Posterior vena cava (tissue), 2 donors: ENCODE results near the gene WASF1. TPM values are rescaled to one million over a fixed set of nuclear protein-coding genes. Genes with fewer than 3 reads are reported as not detected.
A peak's percentile ranks its signal among the peaks of the same experiment; 100 is the strongest.
"Not testable (repeated sequence)": the region's sequence is repeated elsewhere in the genome, so short reads cannot be mapped to it uniquely, and the experiment has no call there.

ENCODE experiments used
- DNase-seq: peaks from one replicate; pipeline ENCODE4 v3.0.0-alpha.2; 2020; ENCODE audit warnings: low spot score
- intact Hi-C, 2 donors: fragments of 100-400 bp; cut with DNase I; formaldehyde crosslinking; loops; one replicate each; pipeline versions ENCODE4 v1.14.1 to v1.14.2; 2022 to 2023
- total RNA-seq, 2 donors: library from RNA; stranded (reverse); fragmentation: NEBNext Ultra II Directional; extraction: Animal tissue kit (Norgen Biotek cat#: 25700); gene quantifications; one replicate each; pipeline ENCODE4 v1.2.1, GENCODE V29; 2021
- donor health status: DM: yes; HTN: yes; CAD: no.
- donor health status: DM: yes; HTN: yes; CAD: no.

WASF1 gene
- total RNA-seq, 2 donors from 2014 or later = 11.0 to 13.7 TPM

DNA sequence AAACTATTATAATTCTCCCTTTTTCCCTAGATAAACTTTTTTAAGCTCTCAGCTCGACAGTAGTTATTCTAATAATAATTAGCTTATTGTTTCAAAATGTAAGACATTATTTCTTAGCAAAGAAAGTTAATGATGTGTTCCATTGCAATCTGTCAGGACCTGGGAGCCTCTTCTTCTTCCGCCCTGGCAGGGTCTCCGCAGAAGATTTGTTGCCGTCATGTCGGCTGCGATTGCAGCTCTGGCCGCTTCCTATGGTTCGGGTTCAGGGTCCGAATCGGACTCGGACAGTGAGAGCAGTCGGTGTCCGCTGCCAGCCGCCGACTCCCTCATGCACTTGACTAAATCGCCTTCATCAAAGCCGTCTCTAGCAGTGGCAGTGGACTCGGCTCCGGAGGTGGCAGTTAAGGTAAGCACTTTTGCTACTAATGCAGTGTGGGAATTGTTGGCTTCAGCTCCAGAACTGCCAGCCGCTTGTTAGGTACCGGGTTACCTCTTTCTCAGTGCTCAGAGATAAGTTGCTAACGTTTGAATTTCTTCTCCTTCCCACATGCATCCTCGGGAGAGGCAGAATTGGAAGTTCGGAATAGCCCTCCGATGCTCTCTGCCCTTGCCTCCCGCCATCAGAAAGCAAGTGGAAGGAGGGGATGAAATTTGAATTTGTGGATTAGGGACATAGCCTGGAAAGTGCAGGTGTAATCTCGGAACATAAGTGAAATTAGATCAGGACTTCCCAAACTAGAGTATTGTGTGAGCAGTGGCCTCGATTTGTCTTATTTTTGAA lies 948 bp upstream of the WASF1 start, which contains the start of gene CDC40:
CDC40 (plus strand) TSS at position 200 of the 781 bp plus-strand sequence; CDS start at position 218, 18 bp downstream.
- intact Hi-C loops = loop anchor here in 1 of 2 donors (10.0 kb wide), 1 partner anchor 214 kb away; no protein-coding TSS in a partner anchor
- peak; percentile 88 for DNase-seq

DNA sequence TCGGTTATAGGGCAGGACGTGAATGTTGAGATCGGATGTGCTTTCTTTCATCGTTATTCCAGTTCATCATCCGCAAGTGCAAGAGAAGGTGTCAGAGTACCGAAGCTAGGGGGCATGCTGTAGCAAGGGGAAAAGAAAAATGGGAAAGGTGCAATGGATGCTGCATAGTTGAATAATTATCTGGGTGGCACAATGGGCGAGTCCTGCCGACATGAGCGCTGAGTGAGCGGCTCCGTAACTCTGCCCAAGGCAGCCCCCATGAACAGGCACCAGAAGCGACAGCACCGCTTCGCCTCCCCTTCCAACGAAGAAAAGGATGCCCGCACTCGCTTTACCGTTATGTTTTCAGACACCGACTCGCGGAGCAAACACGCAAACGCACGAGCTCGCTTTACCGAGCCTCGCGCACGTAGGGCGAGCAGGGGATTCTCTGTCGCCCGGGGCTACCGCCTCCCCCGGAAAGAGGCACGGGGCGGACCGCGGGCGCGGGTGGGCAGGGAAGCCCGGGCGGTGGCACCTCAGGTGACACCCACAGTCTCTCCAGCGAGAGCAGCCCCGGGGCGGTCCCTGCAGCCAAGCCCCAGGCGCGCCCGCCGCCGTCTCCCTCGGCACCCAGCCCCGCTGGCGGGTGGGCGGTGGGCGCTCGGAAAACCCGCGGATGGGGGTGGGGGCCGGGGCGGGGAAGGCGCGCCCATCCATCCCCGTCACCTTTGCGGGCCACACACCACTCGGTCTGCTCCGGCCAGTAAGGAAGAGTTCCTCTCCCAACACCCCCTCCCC lies 654 bp downstream of the WASF1 start:
- intact Hi-C loops = loop anchor here in 1 of 2 donors (2.0 kb wide), 1 partner anchor 212 kb away; no protein-coding TSS in a partner anchor
- DNase-seq = peak; percentile 84

DNA sequence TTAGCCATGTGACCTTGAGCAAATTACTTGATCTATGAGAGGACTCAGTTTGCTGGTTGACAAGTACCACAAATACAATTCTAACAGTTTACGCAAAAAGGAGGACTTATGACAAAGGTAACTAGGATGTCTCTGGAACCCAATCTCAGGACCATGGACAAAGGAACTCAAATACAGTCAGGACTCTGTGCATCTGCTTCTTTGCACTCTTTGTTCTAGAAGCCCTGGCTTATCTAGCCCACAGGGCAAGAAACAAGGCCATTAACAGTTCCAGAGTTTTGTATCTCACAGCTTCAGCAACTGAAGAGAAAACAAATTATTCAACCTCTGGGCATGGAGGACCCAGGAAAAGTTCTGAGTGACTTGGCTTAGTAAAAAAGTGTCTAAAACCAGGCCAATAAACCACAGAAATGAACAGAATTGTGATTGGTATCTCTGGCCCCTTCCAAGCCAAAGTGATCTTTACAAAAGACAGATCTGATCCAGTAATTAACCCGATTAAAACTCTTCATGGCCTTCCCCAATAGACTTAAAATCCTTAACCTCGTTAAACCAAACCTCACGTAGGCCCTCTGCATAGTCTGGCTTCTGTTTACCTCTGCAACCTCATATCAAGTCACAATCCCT lies 5.9 kb downstream of the WASF1 start:
- intact Hi-C loops = no loop called here

DNA sequence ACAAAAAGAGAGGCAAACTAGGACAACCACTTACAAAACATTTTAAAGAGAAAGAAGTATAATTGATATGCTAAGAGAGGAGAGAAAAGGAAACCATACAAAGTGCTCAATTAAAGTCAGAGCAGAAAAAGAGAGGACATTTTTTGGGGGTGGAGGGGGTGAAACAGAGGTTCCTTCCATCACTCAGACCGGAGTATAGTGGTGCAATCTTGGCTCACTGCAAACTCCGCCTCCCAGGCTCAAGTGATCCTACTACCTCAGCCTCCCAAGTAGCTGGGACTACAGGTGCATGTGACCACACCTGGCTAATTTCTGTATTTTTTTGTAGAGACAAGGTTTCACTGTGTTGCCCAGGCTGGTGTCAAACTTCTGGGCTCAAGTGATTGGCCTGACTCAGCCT lies 9.4 kb downstream of the WASF1 start:
- DNase-seq = no peak
- intact Hi-C loops = no loop called here

More for the DNA sequence above, 5.9 kb downstream of the WASF1 start:
- DNase-seq = no peak

DNA sequence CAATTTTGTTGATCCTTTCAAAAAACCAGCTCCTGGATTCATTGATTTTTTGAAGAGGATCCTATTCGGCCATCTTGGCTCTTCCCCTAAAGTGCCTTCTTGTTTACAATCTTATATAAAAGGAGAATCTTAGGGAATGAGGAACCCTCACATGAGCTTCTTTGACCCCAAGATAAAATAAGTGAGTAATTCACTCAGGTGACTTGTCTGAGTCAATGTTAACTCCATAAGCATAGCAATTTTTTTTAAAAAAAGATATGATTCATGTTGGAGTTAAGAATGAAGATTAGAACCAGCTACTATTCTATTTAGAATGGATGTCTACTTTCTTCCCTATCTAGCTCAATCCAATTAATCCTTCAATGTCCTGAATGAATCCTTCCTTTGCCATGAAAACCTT lies 21.0 kb downstream of the WASF1 start:
- no peak for DNase-seq
- intact Hi-C loops = no loop called here

DNA sequence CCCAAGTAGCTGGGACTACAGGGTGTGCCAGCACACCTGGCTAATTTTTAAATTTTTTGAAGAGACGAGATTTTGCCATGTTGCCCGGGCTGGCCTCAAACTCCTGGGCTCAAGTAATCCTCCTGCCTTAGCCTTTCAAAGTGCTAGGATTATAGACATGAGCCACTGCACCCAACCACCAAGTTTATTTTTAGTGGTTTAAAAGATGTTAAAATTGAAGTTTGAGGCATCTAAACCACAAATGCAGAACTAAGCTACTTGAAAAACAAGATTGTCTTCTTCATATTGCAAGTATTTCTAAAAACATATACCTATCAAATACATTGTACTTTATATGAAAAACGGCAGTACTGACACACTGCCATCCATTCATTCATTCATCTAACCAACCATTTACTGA lies 31.6 kb downstream of the WASF1 start:
- DNase-seq = no peak
- intact Hi-C loops = no loop called here

DNA sequence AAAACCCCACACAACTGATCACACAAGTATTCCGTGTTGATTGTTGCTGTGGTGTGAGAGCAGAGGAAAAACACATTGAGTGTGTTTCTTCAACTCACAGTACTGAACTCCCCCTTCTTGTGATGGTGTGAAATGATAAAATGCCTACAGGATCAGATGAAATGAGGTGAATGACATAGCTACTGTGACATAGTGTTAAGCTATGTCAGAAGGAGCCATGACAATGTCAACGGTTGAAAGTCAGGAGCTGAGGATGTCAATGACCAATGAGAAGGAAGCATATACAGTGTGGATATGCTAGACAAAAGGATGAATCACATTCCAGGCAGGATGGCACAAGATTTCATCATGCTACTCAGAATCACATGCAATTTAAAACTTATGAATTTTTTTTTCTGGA lies 38.8 kb downstream of the WASF1 start:
- intact Hi-C loops = no loop called here
- DNase-seq = no peak

DNA sequence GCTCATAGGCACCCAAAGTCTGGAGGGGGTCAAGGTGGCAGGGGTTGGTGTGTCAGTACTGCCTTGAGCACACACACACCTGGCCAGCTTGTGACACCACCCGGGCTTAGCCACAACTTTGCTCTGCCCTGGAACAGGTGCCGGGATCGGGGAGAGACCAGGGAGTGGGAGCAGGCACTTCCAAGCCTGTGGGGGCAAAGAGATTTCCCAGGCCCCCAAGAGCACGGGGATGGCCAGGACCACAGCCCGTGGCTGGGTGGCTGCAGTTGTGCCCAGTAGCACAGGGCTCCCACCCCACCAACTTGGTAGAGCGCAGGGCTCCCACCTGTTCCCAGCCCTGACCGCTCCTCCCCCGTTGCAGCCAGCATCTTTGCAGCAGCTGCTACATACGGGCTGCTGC lies 40.4 kb downstream of the WASF1 start:
- intact Hi-C loops = no loop called here
- peak; percentile 67 for DNase-seq

DNA sequence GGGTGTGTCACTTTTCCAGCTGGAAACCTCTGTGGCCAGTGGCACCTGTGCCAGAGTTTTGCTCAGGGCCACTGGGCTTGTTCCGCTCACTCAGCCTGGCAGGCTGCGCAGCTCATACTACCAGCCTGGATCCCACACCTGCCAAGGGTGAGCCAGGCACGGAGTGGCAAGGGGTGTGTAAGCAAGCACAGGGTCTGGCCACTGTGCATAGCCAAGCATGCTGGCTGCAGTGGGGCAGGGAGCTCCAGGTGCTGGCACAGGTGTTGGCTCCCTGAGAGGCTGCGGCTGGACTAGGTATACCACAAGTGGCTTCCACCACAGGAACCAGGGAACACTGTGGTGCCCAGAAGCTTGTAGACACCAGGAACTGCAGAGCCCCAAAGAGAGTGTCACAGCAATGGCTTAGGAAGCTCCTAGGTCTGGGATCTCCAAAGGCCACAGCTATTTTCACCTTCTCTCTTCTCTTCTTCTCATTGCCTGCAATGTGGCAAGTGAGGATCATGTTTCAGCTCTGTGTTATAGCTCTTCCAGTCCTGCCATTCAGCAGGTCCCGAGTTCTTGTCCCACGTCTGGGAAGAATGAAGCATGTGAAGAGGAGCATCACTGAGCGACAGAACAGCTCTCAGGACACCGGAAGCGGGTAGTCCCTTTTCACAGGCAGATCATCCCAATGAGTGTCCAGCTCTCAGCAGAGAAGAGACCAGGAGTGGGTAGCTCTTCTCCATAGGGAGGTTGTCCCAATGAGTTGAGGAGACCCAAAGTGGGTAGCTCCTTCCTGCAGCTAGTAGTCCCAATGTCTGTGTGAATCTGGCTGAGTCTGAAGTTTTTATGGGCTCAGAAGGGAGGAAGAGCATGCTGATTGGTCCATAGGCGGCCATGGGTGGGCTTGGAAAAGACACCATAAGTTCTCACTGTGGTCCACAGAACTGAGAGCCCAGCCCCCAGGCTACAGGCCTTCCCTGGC lies 41.3 kb downstream of the WASF1 start:
- intact Hi-C loops = no loop called here
- peak; percentile 56 for DNase-seq

DNA sequence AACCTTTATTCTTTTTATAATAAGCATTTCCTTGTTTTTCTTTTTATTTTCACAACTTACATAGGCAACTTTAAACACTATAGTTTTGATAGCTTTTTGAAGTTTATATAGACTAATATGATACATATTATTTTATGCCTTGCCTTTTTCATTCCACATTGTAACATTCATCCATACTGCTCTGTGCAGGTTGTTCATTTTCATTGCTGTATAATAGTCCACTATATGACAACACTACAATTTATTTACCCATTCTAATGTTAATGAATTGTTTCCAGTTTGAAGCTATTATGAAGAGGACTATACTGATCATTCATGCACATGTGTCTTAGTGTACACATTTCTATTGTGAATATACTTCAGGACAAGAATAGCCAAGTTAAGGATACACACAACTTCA lies 49.1 kb downstream of the WASF1 start:
- intact Hi-C loops = no loop called here

DNA sequence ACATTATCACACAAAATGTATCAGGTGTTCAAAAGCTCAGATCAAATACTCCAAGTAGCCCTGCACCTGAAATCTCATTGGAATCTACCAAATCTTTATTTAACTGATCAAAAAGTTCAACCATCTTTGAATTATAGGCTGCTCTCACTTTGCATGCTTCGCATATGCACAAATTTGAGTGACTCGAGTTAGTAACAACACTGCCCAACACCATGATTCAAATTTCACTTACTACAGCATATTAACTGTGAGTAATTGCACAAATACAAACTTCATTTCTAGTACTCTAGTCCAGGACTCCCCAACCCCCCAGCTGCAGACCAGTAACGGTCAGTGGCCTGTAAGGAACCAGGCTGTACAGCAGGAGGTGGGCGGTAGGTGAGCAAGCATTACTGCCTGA lies 51.1 kb downstream of the WASF1 start:
- DNase-seq = no peak
- intact Hi-C loops = no loop called here

More for the DNA sequence above, 49.1 kb downstream of the WASF1 start:
- no peak for DNase-seq

DNA sequence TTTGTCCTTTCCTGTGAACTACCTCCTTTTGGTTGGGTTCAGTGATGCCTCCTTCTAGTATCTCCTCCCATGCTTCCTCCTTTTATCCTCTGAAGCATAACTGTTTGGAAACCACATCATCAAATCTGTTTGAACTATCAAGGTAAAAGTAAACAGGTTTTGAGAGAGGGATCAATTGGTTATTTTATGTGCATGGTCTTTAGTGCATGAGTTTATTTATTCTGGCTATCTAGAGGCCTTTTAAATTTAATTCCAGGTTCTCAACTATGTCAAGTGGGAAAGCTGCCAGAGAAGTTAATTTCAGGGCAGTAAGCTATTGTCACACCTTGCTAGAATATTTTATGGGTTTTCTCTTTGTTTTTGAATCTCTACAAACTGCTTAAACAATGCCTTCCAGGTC lies 54.1 kb downstream of the WASF1 start:
- no peak for DNase-seq
- intact Hi-C loops = no loop called here

DNA sequence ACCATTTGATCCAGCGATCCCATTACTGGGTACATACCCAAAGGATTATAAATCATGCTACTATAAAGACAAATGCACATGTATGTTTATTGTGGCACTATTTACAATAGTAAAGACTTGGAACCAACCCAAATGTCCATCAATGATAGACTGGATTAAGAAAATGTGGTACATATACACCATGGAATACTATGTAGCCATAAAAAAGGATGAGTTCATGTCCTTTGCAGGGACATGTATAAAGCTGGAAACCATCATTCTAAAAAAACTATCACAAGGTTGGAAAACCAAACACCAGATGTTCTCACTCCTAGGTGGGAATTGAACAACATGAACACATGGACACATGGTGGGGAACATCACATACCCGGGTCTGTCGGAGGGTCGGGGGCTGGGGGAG lies 57.8 kb downstream of the WASF1 start:
- intact Hi-C loops, DNase-seq: not testable (repeated sequence)

DNA sequence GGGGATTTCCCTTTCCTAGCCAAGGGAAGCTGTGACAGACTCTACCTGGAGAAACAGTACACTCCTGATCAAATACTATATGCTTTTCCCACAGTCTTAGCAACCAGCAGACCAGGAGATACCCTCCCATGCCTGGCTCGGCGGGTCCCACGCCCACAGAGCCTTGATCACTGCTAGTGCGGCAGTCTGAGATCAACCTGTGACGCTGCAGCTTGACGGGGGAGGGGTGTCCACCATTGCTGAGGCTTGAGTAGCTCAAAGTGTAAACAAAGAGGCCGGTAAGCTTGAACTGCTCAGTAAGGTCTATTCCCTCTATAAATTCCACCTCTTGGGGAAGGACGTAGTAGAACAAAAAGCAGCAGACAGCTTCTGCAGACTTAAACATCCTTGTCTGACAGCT lies 63.2 kb downstream of the WASF1 start:
- no peak for DNase-seq
- intact Hi-C loops = no loop called here

DNA sequence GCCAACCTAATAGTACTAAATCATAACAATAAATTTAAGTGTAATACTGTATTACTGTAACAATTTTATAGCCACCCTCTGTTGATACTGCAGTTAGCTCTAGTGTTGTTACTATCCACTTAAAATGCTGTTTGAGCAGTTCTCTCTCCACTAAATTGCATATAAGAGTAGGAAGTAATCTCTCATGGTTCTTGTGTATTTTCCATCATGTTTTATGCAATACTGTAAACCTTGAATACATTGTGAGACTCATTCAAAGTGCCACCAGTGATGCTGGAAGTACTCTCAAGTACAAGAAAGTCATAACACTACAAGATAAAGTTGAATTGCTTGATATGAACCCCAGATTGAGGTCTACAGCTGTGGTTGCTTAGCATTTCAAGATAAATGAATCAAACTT lies 65.5 kb downstream of the WASF1 start:
- intact Hi-C loops = no loop called here
- no peak for DNase-seq

DNA sequence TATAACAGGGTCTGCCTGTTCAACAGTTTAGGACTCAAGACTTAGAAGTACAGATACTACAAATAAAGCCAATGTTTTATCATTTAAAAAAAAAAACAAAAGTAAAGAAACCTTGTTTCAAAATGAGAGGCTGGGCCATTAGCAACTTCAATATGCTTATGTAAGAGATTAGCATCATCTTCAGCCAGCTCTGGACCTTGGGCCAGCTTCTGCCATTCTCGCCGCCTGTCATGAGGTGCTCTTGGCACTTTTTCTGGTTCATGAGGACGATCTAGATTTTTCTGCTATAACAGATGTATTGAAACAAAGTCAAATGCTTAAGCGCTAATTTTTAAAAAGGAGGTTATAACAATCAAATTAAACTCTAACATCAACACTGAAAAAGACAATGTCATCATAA lies 74.2 kb downstream of the WASF1 start:
- no peak for DNase-seq
- intact Hi-C loops = loop anchor here in 1 of 2 donors (1.0 kb wide), 1 partner anchor 29 kb away; no protein-coding TSS in a partner anchor

DNA sequence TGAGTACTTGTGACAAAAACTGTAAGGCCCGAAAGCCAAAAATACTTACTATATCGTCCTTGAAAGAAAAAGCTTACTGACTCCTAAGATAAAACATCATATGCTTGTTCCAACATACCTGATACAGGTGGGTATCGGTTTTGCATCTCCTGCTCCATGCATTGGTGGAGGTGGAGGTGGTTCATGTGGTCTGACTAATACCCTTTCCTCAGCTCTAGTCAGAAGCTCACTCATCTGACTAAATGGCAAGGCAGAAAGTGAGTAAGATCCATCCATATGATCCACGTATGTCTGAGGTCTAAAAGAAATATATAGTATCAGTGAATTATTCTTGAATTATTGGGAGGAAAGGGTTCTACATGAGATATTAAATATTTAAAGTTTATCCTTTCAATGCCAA lies 76.2 kb downstream of the WASF1 start:
- no peak for DNase-seq
- intact Hi-C loops = no loop called here

DNA sequence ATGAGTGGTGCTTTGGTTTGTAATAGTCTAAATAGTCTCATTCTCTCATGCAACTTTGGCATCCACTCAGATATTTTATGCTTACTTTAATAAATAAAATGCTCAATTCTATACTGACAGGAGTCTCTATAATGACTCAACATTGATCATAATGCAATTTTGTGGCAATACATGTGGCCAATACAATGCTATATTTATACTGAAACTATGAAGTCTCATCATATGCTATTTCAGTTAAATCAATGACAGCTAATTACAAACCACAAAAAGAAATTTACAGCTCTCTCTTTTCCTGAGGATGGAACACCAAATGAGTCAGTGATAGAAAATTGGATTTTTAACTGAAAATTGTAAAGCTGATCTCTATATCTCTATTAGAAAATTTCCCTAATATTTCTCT lies 77.1 kb downstream of the WASF1 start:
- intact Hi-C loops = no loop called here

DNA sequence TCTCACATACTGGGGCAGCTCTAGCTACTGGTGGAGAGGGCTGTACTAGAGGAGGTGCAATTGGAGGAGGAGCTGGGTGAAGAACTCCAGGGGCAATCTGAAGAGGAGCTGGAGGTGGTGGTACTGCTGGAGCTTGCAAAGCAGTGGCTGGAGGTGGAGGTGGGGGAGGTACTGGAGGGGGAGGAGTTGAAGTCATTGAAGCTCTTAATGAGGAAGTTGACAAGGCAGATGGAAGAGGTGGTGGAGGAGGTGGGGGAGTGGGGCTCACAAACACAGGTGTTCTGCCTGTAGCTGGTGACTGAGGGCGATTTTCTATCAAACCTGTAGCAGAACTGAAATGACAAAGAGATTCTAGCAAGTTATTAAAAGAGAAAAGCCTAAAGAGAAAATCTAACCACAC lies 77.6 kb downstream of the WASF1 start:
- intact Hi-C loops = no loop called here

More for the DNA sequence above, 77.1 kb downstream of the WASF1 start:
- DNase-seq = no peak

More for the DNA sequence above, 77.6 kb downstream of the WASF1 start:
- no peak for DNase-seq
